HL-60 (cell line): ENCODE measurements around the gene PKD2.

ENCODE experiments used
- DNase-seq, 2 experiments: peaks; one replicate each; pipeline ENCODE4 v3.0.0-alpha.2; 2010 to 2020; ENCODE audit warnings: low read depth in 1 of 2, low spot score in 1 of 2
- H3K27ac ChIP-seq: fragments of 250-450 bp; sonication (Bioruptor Pico); replicated peaks from 2 replicates; pipeline ENCODE4 v1.5.1; 2020; ENCODE audit warnings: mild to moderate bottlenecking, moderate library complexity
- H3K27me3 ChIP-seq: fragments of 250-450 bp; sonication (Bioruptor Pico); 2 replicates; pipeline ENCODE4 v1.5.1; 2021; ENCODE audit warnings: mild to moderate bottlenecking, moderate library complexity; ENCODE audit not compliant: insufficient read depth, poor library complexity, severe bottlenecking
- H3K4me3 ChIP-seq: replicated peaks from 2 replicates; pipeline ENCODE4 v1.5.1; 2011; ENCODE audit warnings: mild to moderate bottlenecking, control low read depth, low read length; ENCODE audit not compliant: insufficient read depth
- GABPA ChIP-seq: IDR thresholded peaks from 2 replicates; pipeline ENCODE4 v1.6.1; 2012; ENCODE audit warnings: low read depth
- POLR2AphosphoS5 ChIP-seq: IDR thresholded peaks from 2 replicates; pipeline ENCODE4 v1.6.1; 2012; ENCODE audit warnings: low read depth
- SPI1 ChIP-seq: IDR thresholded peaks from 2 replicates; pipeline ENCODE4 v1.6.1; 2012; ENCODE audit warnings: low read depth, mild to moderate bottlenecking, borderline replicate concordance
- TF ChIP-seq, protein P1 (sequence below): IDR thresholded peaks from one replicate; pipeline ENCODE4 v1.5.1; 2011; ENCODE audit warnings: low read length, control low read depth, inconsistent platforms; ENCODE audit not compliant: insufficient read depth
- TF ChIP-seq, protein P2 (sequence below): IDR thresholded peaks from 2 replicates; pipeline ENCODE4 v1.6.1; 2012; ENCODE audit warnings: low read depth; ENCODE audit not compliant: insufficient replicate concordance

PKD2 gene

DNA sequence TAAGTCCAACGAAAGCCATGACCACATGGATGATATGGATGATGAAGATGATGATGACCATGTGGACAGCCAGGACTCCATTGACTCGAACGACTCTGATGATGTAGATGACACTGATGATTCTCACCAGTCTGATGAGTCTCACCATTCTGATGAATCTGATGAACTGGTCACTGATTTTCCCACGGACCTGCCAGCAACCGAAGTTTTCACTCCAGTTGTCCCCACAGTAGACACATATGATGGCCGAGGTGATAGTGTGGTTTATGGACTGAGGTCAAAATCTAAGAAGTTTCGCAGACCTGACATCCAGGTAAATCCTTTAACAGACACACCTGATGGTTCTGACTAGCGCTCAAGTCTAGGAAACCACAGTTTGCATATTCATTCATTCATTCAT lies 25.9 kb upstream of the PKD2 start:
- no peak for TF ChIP-seq POLR2AphosphoS5
- TF ChIP-seq, protein P1, sequence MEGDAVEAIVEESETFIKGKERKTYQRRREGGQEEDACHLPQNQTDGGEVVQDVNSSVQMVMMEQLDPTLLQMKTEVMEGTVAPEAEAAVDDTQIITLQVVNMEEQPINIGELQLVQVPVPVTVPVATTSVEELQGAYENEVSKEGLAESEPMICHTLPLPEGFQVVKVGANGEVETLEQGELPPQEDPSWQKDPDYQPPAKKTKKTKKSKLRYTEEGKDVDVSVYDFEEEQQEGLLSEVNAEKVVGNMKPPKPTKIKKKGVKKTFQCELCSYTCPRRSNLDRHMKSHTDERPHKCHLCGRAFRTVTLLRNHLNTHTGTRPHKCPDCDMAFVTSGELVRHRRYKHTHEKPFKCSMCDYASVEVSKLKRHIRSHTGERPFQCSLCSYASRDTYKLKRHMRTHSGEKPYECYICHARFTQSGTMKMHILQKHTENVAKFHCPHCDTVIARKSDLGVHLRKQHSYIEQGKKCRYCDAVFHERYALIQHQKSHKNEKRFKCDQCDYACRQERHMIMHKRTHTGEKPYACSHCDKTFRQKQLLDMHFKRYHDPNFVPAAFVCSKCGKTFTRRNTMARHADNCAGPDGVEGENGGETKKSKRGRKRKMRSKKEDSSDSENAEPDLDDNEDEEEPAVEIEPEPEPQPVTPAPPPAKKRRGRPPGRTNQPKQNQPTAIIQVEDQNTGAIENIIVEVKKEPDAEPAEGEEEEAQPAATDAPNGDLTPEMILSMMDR, result no peak
- no peak overlapping the region for H3K27ac ChIP-seq
- no peak for DNase-seq
- H3K27me3 ChIP-seq, result peaks cover 2% of the 10 kb centered on the region
- no peak overlapping the region for H3K4me3 ChIP-seq

DNA sequence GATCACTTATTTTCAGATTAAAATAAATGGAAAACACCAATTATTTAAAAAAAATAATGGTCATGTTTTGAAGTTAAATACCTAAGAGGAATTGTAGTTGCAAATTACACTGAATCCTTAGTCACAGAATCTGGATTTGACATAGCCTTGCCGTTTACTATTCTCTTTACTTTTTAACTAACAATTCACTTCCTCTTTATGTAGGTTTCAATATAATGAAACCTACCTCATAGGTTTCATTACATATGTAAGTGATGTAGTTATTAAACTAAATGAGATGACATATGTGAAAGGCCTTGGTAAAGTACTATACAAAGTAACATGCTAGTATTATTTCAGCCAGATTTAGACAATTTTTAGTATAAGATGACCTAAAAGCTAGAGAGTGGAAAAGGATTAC lies 25.4 kb upstream of the PKD2 start:
- DNase-seq, result no peak
- Histone ChIP-seq H3K27me3 (peaks cover 2% of the 10 kb centered on the region), H3K4me3 (no peak overlapping the region), H3K27ac (no peak overlapping the region)
- TF ChIP-seq SPI1, result peak; percentile 69
- TF ChIP-seq, protein P1, result no peak

DNA sequence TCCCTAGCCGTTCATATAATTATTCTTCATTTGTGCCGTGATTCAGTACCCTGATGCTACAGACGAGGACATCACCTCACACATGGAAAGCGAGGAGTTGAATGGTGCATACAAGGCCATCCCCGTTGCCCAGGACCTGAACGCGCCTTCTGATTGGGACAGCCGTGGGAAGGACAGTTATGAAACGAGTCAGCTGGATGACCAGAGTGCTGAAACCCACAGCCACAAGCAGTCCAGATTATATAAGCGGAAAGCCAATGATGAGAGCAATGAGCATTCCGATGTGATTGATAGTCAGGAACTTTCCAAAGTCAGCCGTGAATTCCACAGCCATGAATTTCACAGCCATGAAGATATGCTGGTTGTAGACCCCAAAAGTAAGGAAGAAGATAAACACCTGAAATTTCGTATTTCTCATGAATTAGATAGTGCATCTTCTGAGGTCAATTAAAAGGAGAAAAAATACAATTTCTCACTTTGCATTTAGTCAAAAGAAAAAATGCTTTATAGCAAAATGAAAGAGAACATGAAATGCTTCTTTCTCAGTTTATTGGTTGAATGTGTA lies 24.9 kb upstream of the PKD2 start:
- Histone ChIP-seq H3K27ac (no peak overlapping the region), H3K27me3 (peaks cover 1% of the 10 kb centered on the region), H3K4me3 (no peak overlapping the region)
- no peak for TF ChIP-seq POLR2AphosphoS5
- TF ChIP-seq, protein P1, result no peak
- TF ChIP-seq SPI1, result no peak
- TF ChIP-seq GABPA, result no peak
- TF ChIP-seq, protein P2, sequence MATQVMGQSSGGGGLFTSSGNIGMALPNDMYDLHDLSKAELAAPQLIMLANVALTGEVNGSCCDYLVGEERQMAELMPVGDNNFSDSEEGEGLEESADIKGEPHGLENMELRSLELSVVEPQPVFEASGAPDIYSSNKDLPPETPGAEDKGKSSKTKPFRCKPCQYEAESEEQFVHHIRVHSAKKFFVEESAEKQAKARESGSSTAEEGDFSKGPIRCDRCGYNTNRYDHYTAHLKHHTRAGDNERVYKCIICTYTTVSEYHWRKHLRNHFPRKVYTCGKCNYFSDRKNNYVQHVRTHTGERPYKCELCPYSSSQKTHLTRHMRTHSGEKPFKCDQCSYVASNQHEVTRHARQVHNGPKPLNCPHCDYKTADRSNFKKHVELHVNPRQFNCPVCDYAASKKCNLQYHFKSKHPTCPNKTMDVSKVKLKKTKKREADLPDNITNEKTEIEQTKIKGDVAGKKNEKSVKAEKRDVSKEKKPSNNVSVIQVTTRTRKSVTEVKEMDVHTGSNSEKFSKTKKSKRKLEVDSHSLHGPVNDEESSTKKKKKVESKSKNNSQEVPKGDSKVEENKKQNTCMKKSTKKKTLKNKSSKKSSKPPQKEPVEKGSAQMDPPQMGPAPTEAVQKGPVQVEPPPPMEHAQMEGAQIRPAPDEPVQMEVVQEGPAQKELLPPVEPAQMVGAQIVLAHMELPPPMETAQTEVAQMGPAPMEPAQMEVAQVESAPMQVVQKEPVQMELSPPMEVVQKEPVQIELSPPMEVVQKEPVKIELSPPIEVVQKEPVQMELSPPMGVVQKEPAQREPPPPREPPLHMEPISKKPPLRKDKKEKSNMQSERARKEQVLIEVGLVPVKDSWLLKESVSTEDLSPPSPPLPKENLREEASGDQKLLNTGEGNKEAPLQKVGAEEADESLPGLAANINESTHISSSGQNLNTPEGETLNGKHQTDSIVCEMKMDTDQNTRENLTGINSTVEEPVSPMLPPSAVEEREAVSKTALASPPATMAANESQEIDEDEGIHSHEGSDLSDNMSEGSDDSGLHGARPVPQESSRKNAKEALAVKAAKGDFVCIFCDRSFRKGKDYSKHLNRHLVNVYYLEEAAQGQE, result no peak
- DNase-seq, result no peak

DNA sequence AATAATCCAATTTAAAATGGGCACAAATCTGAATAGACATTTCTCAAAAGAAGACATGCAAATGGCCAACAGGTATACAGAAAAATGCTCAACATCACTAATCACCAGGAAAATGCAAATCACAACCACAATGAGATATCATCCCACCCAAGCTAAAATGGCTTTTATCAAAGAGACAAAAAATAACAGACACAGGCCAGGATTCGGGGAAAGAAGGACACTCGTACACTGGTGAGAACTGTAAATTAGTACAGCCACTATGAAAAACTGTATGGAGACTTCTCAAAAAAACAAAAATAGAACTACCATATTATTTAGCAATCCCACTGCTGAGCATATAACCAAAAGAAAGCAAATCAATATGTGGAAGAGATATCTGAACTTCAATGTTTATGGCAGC lies 23.4 kb upstream of the PKD2 start:
- no peaks in the 10 kb centered on the region for H3K27me3 ChIP-seq
- no peak overlapping the region for H3K4me3 ChIP-seq
- no peak overlapping the region for H3K27ac ChIP-seq
- DNase-seq, result no peak
- TF ChIP-seq, protein P1, result no peak
- TF ChIP-seq GABPA (no peak), SPI1 (no peak), POLR2AphosphoS5 (no peak)
- TF ChIP-seq, protein P2, result no peak
